ENCODE results near the gene SLC8A2. TPM values are rescaled to one million over a fixed set of nuclear protein-coding genes. Genes with fewer than 3 reads are reported as not detected.

SLC8A2 gene
- total RNA-seq, 1 experiment from 2014 or later: 11.3 TPM

DNA sequence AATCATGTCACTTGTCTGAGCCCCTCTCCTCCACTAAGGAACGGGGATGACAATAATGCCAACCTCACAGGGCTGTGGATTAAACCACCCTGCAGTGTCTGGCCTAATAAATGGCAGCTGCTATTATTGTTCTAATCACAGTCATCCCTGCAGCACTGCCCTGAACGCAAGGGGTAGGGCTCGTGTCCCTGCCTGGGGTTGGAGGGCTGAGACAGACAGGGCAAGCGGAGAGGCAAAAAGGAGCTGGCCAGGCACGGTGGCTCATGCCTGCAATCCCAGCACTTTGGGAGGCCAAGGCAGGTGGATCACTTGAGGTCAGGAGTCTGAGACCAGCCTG, 22.5 kb upstream of the SLC8A2 start:
- Histone ChIP-seq H3K79me2 (ENCODE audit: insufficient read depth, low read length) (no peaks in the 10 kb centered on the region), H2BK12ac (ENCODE audit: insufficient read length, low read depth, low read length) (no peak overlapping the region), H2BK120ac (ENCODE audit: low read depth, low read length, poor library complexity, severe bottlenecking) (no peak overlapping the region), H3K27ac (ENCODE audit: insufficient read length, low read depth, low read length) (no peak overlapping the region), H2AK5ac (ENCODE audit: insufficient read length, low read length) (no peak overlapping the region), H3K27me3 (ENCODE audit: insufficient read depth, low read length) (no peaks in the 10 kb centered on the region), H3K4me1 (ENCODE audit: insufficient read depth, low read length) (no peaks in the 10 kb centered on the region), H3K23ac (ENCODE audit: insufficient read length, low read depth, low read length) (no peak overlapping the region), H2BK20ac (ENCODE audit: low read depth, low read length, poor library complexity, severe bottlenecking) (no peak overlapping the region), H2BK15ac (ENCODE audit: low read depth, low read length) (no peak overlapping the region), H3K9ac (ENCODE audit: extremely low read depth, insufficient read length, low read length) (no peak overlapping the region), H3K9me3 (ENCODE audit: control insufficient read depth, low read depth, low read length) (no peaks in the 10 kb centered on the region), H4K91ac (ENCODE audit: insufficient read length, low read depth, low read length) (no peak overlapping the region), H3K4ac (ENCODE audit: low read depth, low read length) (no peak overlapping the region), H3K4me2 (ENCODE audit: insufficient read depth, insufficient read length, low read length) (no peak overlapping the region), H3T11ph (ENCODE audit: low read length) (no peak overlapping the region), H2AFZ (ENCODE audit: low read length) (no peak overlapping the region), H3K18ac (ENCODE audit: insufficient read length, low read depth, low read length) (no peak overlapping the region), H3K56ac (ENCODE audit: insufficient read length, low read depth, low read length) (no peak overlapping the region), H3K79me1 (ENCODE audit: insufficient read depth, low read depth, low read length, poor library complexity, severe bottlenecking) (no peaks in the 10 kb centered on the region), H3K14ac (ENCODE audit: insufficient read depth, low read length) (no peak overlapping the region), H2BK5ac (ENCODE audit: insufficient read length, low read length) (no peak overlapping the region), H4K5ac (ENCODE audit: insufficient read length, low read depth, low read length) (no peak overlapping the region), H3K23me2 (ENCODE audit: insufficient read length, low read depth, low read length, poor library complexity, severe bottlenecking) (no peaks in the 10 kb centered on the region), H4K20me1 (ENCODE audit: control insufficient read depth, insufficient read depth, insufficient read length) (no peaks in the 10 kb centered on the region), H4K8ac (replicated peaks; ENCODE audit: insufficient read length, low read depth, low read length) (no peak overlapping the region)
- H3K4me1 Mint-ChIP-seq: peaks cover 0 to 18% of the 10 kb centered on the region in 2 experiments; a peak in 2 of 4 replicates
- H3K27me3 Mint-ChIP-seq (ENCODE audit: low read depth): no peaks in the 10 kb centered on the region
- H3K27ac Mint-ChIP-seq: no peak overlapping the region
- TF ChIP-seq, protein P1, sequence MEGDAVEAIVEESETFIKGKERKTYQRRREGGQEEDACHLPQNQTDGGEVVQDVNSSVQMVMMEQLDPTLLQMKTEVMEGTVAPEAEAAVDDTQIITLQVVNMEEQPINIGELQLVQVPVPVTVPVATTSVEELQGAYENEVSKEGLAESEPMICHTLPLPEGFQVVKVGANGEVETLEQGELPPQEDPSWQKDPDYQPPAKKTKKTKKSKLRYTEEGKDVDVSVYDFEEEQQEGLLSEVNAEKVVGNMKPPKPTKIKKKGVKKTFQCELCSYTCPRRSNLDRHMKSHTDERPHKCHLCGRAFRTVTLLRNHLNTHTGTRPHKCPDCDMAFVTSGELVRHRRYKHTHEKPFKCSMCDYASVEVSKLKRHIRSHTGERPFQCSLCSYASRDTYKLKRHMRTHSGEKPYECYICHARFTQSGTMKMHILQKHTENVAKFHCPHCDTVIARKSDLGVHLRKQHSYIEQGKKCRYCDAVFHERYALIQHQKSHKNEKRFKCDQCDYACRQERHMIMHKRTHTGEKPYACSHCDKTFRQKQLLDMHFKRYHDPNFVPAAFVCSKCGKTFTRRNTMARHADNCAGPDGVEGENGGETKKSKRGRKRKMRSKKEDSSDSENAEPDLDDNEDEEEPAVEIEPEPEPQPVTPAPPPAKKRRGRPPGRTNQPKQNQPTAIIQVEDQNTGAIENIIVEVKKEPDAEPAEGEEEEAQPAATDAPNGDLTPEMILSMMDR (conservative IDR thresholded peaks at IDR 0.05): no peak
- no peak for DNase-seq
- H3K9me3 Mint-ChIP-seq: no peaks in the 10 kb centered on the region
- H3K4me3 Mint-ChIP-seq: no peak overlapping the region
- no CpG with 5 or more reads among the region's 5 CpGs for WGBS (ENCODE audit: extremely low coverage, insufficient read length, low lambda C conversion rate)
- peaks cover 9 to 26% (median 17%) of the 10 kb centered on the region in 3 experiments; a peak in 6 of 7 replicates for H3K36me3 Mint-ChIP-seq (ENCODE audit: insufficient read depth in 1 of 3, low read depth in 3 of 3)

All from H9 (cell line).